K562 (cell line): ENCODE data around the gene ZNF689. TPM values are rescaled to one million over a fixed set of nuclear protein-coding genes. Genes with fewer than 3 reads are reported as not detected.

Source experiments
- ASH1L ChIP-seq: fragments of 450-650 bp; IDR thresholded peaks from 2 replicates; pipeline ENCODE4 v1.6.1; 2018; ENCODE audit warnings: borderline replicate concordance, mild to moderate bottlenecking, low read depth; ENCODE audit not compliant: partially characterized antibody
- CHCHD3 ChIP-seq: fragments of 250-450 bp; sonication (Bioruptor Pico); IDR thresholded peaks from 2 replicates; pipeline ENCODE4 v2.1.2; 2022; ENCODE audit warnings: mild to moderate bottlenecking
- DMBX1 ChIP-seq: fragments of 250-450 bp; sonication (Bioruptor Pico); IDR thresholded peaks from 2 replicates; pipeline ENCODE4 v1.8.0; 2022; ENCODE audit warnings: inconsistent platforms, mild to moderate bottlenecking, moderate library complexity, borderline replicate concordance
- GABPB1 ChIP-seq: sonication (generic); formaldehyde crosslinking; IDR thresholded peaks from 2 replicates; pipeline ENCODE4 v1.8.0; 2022; ENCODE audit warnings: mild to moderate bottlenecking, missing genetic modification reagents
- MAFF ChIP-seq: IDR thresholded peaks from 2 replicates; pipeline ENCODE4 v1.6.1; 2012; ENCODE audit warnings: low read length, improper control_type of control experiment
- NR2C1 ChIP-seq, 2 experiments: fragments of 450-650 bp; IDR thresholded peaks; 2 replicates each; pipeline ENCODE4 v1.6.1; 2017; ENCODE audit warnings: mild to moderate bottlenecking in 2 of 2, antibody characterized with exemption in 1 of 2, inconsistent platforms in 1 of 2, missing compliant biosample characterization in 1 of 2, missing genetic modification characterization in 1 of 2
- RFX5 ChIP-seq: IDR thresholded peaks from 2 replicates; pipeline ENCODE4 v1.6.1; 2011; ENCODE audit warnings: low read depth, mild to moderate bottlenecking, improper control_type of control experiment, low read length
- SRSF1 ChIP-seq: fragments of 200-400 bp; formaldehyde crosslinking; IDR thresholded peaks from 2 replicates; pipeline ENCODE4 v1.6.1; 2017; ENCODE audit warnings: mild to moderate bottlenecking, low read depth, low read length, moderate library complexity
- ZFP30 ChIP-seq: fragments of 250-450 bp; sonication (Bioruptor Pico); IDR thresholded peaks from 2 replicates; pipeline ENCODE4 v1.8.0; 2022; ENCODE audit warnings: moderate library complexity, mild to moderate bottlenecking, inconsistent platforms, borderline replicate concordance
- ZNF584 ChIP-seq: fragments of 200-800 bp; sonication (Bioruptor generic); IDR thresholded peaks from 2 replicates; pipeline ENCODE4 v1.6.1; 2016; ENCODE audit warnings: low read depth, mild to moderate bottlenecking, missing genetic modification characterization, missing compliant biosample characterization
- ZNF717 ChIP-seq: fragments of 250-450 bp; sonication (Bioruptor Pico); IDR thresholded peaks from 2 replicates; pipeline ENCODE4 v1.5.0; 2021
- polyA plus RNA-seq, 8 experiments: library from polyadenylated mRNA; depleted of rRNA in 4 of 8; stranded (reverse) in 5 of 8; unstranded in 3 of 8; fragments of >200 nt; fragmentation: Nextera tagmentation in 2 of 8; fragmentation: Illumina TruSeq in 1 of 8; extraction: Ambion mirVana in 2 of 8; extraction: Trizol in 1 of 8; gene quantifications; 2 replicates each; pipeline versions ENCODE4 v1.2.1 to v1.2.3, GENCODE V29; 2011 to 2014; ENCODE audit warnings: inconsistent platforms in 1 of 8, missing spikeins in 1 of 8
- total RNA-seq, 7 experiments: library from RNA; depleted of rRNA in 6 of 7; stranded (reverse); fragments of >200 nt in 6 of 7; fragmentation: Illumina TruSeq in 2 of 7; extraction: Trizol in 2 of 7; gene quantifications; 2 replicates each; pipeline versions ENCODE4 v1.2.1 to v1.2.3, GENCODE V29; 2011 to 2021; ENCODE audit warnings: low replicate concordance in 1 of 7
- TF ChIP-seq, protein P1 (sequence below): fragments of 250-450 bp; sonication (Bioruptor Pico); IDR thresholded peaks from 2 replicates; pipeline ENCODE4 v1.6.1; 2021; ENCODE audit warnings: mild to moderate bottlenecking
- TF ChIP-seq, protein P2 (sequence below): fragments of 150-350 bp; conservative IDR thresholded peaks from 2 replicates; pipeline ENCODE4 v1.6.1; 2014; ENCODE audit warnings: low read length
- TF ChIP-seq, protein P3 (sequence below): IDR thresholded peaks from 2 replicates; pipeline ENCODE4 v1.6.1; 2011; ENCODE audit warnings: borderline replicate concordance, low read depth, mild to moderate bottlenecking, moderate library complexity, low read length; ENCODE audit not compliant: insufficient read depth, poor library complexity, severe bottlenecking
- TF ChIP-seq, protein P4 (sequence below): sonication (generic); formaldehyde crosslinking; IDR thresholded peaks from 2 replicates; pipeline ENCODE4 v1.8.0; 2023; ENCODE audit warnings: missing genetic modification reagents, mild to moderate bottlenecking, borderline replicate concordance

The ZNF689 gene
- total and polyA plus RNA-seq, 9 of the 15 experiments (the other 6 are each of a cell fraction or from before 2014, with no cell fraction given), result 5.4 to 15.4 (median 10.8) TPM

DNA sequence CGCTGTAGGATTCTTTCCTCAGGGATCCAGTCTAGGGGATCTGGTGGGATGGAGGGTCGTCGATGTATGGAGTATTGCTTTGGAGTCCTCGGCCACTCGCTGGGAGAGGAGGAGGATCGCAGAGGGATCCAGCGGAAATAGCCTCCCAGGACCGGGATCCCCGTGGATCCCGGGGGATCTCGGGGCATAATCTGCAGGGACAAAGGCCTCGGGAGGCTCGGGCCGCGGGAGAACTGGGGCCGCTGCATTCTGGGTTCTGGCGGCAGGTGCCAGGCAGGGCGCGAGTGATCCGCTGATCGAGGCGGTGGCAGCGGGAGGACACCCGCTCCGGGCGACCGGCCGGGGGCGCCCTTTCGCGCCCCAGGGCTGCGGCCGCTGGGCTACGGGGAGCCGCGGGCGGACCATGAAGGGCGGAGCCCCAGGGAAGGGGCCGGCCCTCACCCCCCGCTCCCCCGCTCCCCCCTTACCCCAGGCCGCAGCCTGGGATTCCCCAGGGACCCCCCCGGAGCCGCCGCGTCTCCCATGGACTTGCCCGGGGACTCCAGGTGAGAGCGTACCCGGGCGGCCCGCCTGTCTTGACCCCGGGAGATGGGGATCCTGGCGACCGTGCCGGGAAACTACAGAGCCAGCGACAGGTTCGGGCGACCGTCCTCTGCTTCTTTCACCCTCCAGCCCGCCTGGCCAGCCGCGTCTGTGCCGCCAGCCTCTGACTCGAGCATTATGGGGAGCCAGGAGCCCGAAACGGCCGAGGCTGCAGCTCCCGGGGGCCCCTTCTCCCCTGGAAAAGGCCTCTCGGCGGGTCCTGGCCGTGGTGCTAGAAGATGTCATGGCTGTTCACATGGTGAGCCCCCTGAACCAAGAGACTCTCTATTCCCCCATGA lies 41.2 kb upstream of the ZNF689 start (continued):
- TF ChIP-seq ZNF584 (CRISPR knock-in tag) (no peak; the same call in 1 of the 2 replicates), MAFF (no peak), ZFP30 (CRISPR knock-in tag) (no peak), DMBX1 (CRISPR knock-in tag) (no peak), NR2C1 (IDR thresholded peaks at IDR 0.05) (no peak), NR2C1 (tag; IDR thresholded peaks at IDR 0.05) (no peak), RFX5 (no peak), ASH1L (no peak), ZNF717 (CRISPR knock-in tag) (no peak), SRSF1 (no peak), CHCHD3 (no peak), GABPB1 (CRISPR knock-in tag) (peak; percentile 40; the same call in 1 of the 2 replicates)
- TF ChIP-seq, protein P1, sequence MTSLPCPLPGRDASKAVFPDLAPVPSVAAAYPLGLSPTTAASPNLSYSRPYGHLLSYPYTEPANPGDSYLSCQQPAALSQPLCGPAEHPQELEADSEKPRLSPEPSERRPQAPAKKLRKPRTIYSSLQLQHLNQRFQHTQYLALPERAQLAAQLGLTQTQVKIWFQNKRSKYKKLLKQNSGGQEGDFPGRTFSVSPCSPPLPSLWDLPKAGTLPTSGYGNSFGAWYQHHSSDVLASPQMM (CRISPR knock-in tag), result no peak
- TF ChIP-seq, protein P2, sequence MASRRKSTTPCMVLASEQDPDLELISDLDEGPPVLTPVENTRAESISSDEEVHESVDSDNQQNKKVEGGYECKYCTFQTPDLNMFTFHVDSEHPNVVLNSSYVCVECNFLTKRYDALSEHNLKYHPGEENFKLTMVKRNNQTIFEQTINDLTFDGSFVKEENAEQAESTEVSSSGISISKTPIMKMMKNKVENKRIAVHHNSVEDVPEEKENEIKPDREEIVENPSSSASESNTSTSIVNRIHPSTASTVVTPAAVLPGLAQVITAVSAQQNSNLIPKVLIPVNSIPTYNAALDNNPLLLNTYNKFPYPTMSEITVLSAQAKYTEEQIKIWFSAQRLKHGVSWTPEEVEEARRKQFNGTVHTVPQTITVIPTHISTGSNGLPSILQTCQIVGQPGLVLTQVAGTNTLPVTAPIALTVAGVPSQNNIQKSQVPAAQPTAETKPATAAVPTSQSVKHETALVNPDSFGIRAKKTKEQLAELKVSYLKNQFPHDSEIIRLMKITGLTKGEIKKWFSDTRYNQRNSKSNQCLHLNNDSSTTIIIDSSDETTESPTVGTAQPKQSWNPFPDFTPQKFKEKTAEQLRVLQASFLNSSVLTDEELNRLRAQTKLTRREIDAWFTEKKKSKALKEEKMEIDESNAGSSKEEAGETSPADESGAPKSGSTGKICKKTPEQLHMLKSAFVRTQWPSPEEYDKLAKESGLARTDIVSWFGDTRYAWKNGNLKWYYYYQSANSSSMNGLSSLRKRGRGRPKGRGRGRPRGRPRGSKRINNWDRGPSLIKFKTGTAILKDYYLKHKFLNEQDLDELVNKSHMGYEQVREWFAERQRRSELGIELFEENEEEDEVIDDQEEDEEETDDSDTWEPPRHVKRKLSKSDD, result no peak
- TF ChIP-seq, protein P3, sequence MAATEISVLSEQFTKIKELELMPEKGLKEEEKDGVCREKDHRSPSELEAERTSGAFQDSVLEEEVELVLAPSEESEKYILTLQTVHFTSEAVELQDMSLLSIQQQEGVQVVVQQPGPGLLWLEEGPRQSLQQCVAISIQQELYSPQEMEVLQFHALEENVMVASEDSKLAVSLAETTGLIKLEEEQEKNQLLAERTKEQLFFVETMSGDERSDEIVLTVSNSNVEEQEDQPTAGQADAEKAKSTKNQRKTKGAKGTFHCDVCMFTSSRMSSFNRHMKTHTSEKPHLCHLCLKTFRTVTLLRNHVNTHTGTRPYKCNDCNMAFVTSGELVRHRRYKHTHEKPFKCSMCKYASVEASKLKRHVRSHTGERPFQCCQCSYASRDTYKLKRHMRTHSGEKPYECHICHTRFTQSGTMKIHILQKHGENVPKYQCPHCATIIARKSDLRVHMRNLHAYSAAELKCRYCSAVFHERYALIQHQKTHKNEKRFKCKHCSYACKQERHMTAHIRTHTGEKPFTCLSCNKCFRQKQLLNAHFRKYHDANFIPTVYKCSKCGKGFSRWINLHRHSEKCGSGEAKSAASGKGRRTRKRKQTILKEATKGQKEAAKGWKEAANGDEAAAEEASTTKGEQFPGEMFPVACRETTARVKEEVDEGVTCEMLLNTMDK, result peak; percentile 99
- TF ChIP-seq, protein P4, sequence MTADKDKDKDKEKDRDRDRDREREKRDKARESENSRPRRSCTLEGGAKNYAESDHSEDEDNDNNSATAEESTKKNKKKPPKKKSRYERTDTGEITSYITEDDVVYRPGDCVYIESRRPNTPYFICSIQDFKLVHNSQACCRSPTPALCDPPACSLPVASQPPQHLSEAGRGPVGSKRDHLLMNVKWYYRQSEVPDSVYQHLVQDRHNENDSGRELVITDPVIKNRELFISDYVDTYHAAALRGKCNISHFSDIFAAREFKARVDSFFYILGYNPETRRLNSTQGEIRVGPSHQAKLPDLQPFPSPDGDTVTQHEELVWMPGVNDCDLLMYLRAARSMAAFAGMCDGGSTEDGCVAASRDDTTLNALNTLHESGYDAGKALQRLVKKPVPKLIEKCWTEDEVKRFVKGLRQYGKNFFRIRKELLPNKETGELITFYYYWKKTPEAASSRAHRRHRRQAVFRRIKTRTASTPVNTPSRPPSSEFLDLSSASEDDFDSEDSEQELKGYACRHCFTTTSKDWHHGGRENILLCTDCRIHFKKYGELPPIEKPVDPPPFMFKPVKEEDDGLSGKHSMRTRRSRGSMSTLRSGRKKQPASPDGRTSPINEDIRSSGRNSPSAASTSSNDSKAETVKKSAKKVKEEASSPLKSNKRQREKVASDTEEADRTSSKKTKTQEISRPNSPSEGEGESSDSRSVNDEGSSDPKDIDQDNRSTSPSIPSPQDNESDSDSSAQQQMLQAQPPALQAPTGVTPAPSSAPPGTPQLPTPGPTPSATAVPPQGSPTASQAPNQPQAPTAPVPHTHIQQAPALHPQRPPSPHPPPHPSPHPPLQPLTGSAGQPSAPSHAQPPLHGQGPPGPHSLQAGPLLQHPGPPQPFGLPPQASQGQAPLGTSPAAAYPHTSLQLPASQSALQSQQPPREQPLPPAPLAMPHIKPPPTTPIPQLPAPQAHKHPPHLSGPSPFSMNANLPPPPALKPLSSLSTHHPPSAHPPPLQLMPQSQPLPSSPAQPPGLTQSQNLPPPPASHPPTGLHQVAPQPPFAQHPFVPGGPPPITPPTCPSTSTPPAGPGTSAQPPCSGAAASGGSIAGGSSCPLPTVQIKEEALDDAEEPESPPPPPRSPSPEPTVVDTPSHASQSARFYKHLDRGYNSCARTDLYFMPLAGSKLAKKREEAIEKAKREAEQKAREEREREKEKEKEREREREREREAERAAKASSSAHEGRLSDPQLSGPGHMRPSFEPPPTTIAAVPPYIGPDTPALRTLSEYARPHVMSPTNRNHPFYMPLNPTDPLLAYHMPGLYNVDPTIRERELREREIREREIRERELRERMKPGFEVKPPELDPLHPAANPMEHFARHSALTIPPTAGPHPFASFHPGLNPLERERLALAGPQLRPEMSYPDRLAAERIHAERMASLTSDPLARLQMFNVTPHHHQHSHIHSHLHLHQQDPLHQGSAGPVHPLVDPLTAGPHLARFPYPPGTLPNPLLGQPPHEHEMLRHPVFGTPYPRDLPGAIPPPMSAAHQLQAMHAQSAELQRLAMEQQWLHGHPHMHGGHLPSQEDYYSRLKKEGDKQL (CRISPR knock-in tag), result no peak
